Spleen (tissue), 11 donors: ENCODE data around the gene MIEN1. TPM values are rescaled to one million over a fixed set of nuclear protein-coding genes. Genes with fewer than 3 reads are reported as not detected.
"Not testable (repeated sequence)": the region's sequence is repeated elsewhere in the genome, so short reads cannot be mapped to it uniquely, and the experiment has no call there.

ENCODE experiments used
- DNase-seq: peaks from one replicate; pipeline ENCODE4 v3.0.0-alpha.2; 2020
- H3K27ac ChIP-seq, 8 donors: fragments of 200-600 bp; sonication (generic) in 7 of 8; 1 replicate in 4 of 8; 2 replicates in 4 of 8; pipeline versions ENCODE4 v1.5.0 to v1.8.0; 2016 to 2021; ENCODE audit warnings: inconsistent platforms in 4 of 8, mild to moderate bottlenecking in 4 of 8, moderate library complexity in 1 of 8
- H3K27me3 ChIP-seq, 7 donors: fragments of 200-600 bp; sonication (generic) in 6 of 7; replicated peaks in 1 of 7; 1 replicate in 4 of 7; 2 replicates in 3 of 7; pipeline versions ENCODE4 v1.5.0 to v1.8.0; 2016 to 2021; ENCODE audit warnings: inconsistent platforms in 3 of 7, mild to moderate bottlenecking in 1 of 7
- H3K36me3 ChIP-seq, 6 donors: fragments of 200-600 bp; sonication (generic) in 5 of 6; 1 replicate in 4 of 6; 2 replicates in 2 of 6; pipeline versions ENCODE4 v1.5.0 to v1.8.0; 2016 to 2021; ENCODE audit warnings: inconsistent platforms in 2 of 6
- H3K4me1 ChIP-seq, 6 donors: fragments of 200-600 bp; sonication (generic) in 5 of 6; 1 replicate in 3 of 6; 2 replicates in 3 of 6; pipeline versions ENCODE4 v1.5.0 to v1.8.0; 2016 to 2021; ENCODE audit warnings: inconsistent platforms in 3 of 6
- H3K4me3 ChIP-seq, 8 donors: fragments of 200-600 bp; sonication (generic) in 7 of 8; 1 replicate in 4 of 8; 2 replicates in 4 of 8; pipeline versions ENCODE4 v1.5.0 to v1.8.0; 2016 to 2021; ENCODE audit warnings: inconsistent platforms in 4 of 8, mild to moderate bottlenecking in 4 of 8, moderate library complexity in 2 of 8
- H3K9me3 ChIP-seq, 8 donors: fragments of 200-600 bp; sonication (generic) in 7 of 8; 1 replicate in 4 of 8; 2 replicates in 4 of 8; pipeline versions ENCODE4 v1.5.0 to v1.8.0; 2016 to 2021; ENCODE audit warnings: inconsistent platforms in 4 of 8
- CTCF ChIP-seq, 11 experiments: fragments of 200-600 bp in 7 of 11; fragments of 450-650 bp in 4 of 11; sonication (generic) in 4 of 11; IDR thresholded peaks in 8 of 11; conservative IDR thresholded peaks in 3 of 11; 1 replicate in 7 of 11; 2 replicates in 4 of 11; pipeline versions ENCODE4 v1.4.0 to v1.8.0; 2016 to 2021; ENCODE audit warnings: antibody characterized with exemption in 11 of 11, inconsistent platforms in 4 of 11, mild to moderate bottlenecking in 1 of 11
- POLR2A ChIP-seq, 3 donors: fragments of 450-650 bp; IDR thresholded peaks; one replicate each; pipeline ENCODE4 v1.5.1; 2017; ENCODE audit warnings: antibody characterized with exemption in 3 of 3, mild to moderate bottlenecking in 1 of 3
- POLR2AphosphoS5 ChIP-seq, 3 donors: sonication (generic); formaldehyde crosslinking; IDR thresholded peaks; one replicate each; pipeline ENCODE4 v1.5.1; 2017; ENCODE audit warnings: antibody characterized with exemption in 3 of 3
- WGBS, 5 donors: extraction: QIAGEN DNeasy Blood & Tissue Kit in 3 of 5; methylation state at CpG; one replicate each; pipeline versions ENCODE4 v1.1.5 to v1.1.7; 2013 to 2018; 5-methylcytosine and 5-hydroxymethylcytosine counted together
- intact Hi-C: fragments of 100-400 bp; cut with DNase I; formaldehyde crosslinking; loops from one replicate; pipeline ENCODE4 v1.15.0; 2023; ENCODE audit warnings: low total_unique reads
- polyA plus RNA-seq, 3 donors: library from polyadenylated mRNA; stranded (reverse); fragments of 200-250 nt; gene quantifications; one replicate each; pipeline ENCODE4 v1.2.1, GENCODE V29; 2013
- total RNA-seq, 7 donors: library from RNA; depleted of rRNA in 3 of 7; stranded (reverse); fragments of >200 nt in 3 of 7; fragmentation: NEBNext Ultra II Directional in 4 of 7; extraction: Animal tissue kit (Norgen Biotek cat#: 25700) in 4 of 7; gene quantifications; one replicate each; pipeline versions ENCODE4 v1.1.0 to v1.2.1, GENCODE V29; 2016 to 2021
- donor health status: healthy with polysubstance abuse.
- donor health status: DM: no; HTN: no; CAD: no; lungs with moderate emphysema.
- donor health status: DM: no; HTN: no; CAD: no.
- donor health status: Bipolar disorder and iron deficiency.
- donor health status: healthy.
- donor health status: DM: no; HTN: no; CAD: no.
- donor health status: DM: yes; HTN: yes; CAD: no.

Gene MIEN1
- total and polyA plus RNA-seq, 10 donors = 28.0 to 85.2 (median 51.5) TPM

- Histone ChIP-seq H3K4me1 (peaks cover 17 to 43% (median 31%) of the 10 kb centered on the region in 6 donors), H3K27ac (no peak overlapping the region), H3K9me3 (no peaks in the 10 kb centered on the region), H3K36me3 (no peaks in the 10 kb centered on the region), H3K4me3 (no peak overlapping the region), H3K27me3 (no peaks in the 10 kb centered on the region)
- TF ChIP-seq POLR2A (IDR thresholded peaks at IDR 0.05) (no peak), CTCF (IDR thresholded peaks at IDR 0.05 in 8 of 11, conservative IDR thresholded peaks at IDR 0.05 in 3 of 11) (no peak), POLR2AphosphoS5 (IDR thresholded peaks at IDR 0.05) (no peak)
- peak; percentile 52 for DNase-seq
- intact Hi-C loops = loop anchor here (5.0 to 10.0 kb wide), 2 partner anchors 114 to 129 kb away; partner anchors contain the start of genes IKZF3 and ZPBP2
- 67 to 86% (median 76%) methylated on average over 4 to 5 of the region's 5 CpGs for WGBS, 5 donors
These were observed 20.7 kb upstream of the MIEN1 start for GRCh38 chr17:39751016-39751543.

GRCh38 chr17:39750131-39751015 is 20.0 kb upstream of the MIEN1 start:
- Histone ChIP-seq H3K4me1 (peaks cover 13 to 36% (median 24%) of the 10 kb centered on the region in 6 donors), H3K9me3 (no peaks in the 10 kb centered on the region), H3K27me3 (no peaks in the 10 kb centered on the region), H3K36me3 (no peaks in the 10 kb centered on the region), H3K4me3 (no peak overlapping the region), H3K27ac (no peak overlapping the region)
- DNase-seq = peak; percentile 63
- no peak for TF ChIP-seq CTCF (IDR thresholded peaks at IDR 0.05 in 8 of 11, conservative IDR thresholded peaks at IDR 0.05 in 3 of 11)
- no peak for TF ChIP-seq POLR2AphosphoS5 (IDR thresholded peaks at IDR 0.05)
- TF ChIP-seq POLR2A (IDR thresholded peaks at IDR 0.05) = no peak
- intact Hi-C loops = loop anchor here (5.0 to 10.0 kb wide), 2 partner anchors 114 to 128 kb away; partner anchors contain the start of genes IKZF3 and ZPBP2
- 70 to 91% (median 85%) methylated on average over 7 to 9 of the region's 9 CpGs for WGBS, 5 donors

GRCh38 chr17:39748444-39749034 is 18.2 kb upstream of the MIEN1 start:
- H3K9me3 ChIP-seq, intact Hi-C loops, H3K4me3 ChIP-seq, H3K27me3 ChIP-seq, H3K36me3 ChIP-seq, H3K27ac ChIP-seq: not testable (repeated sequence)
- WGBS, 5 donors = 83 to 95% (median 90%) methylated on average over 8 of the region's 8 CpGs
- H3K4me1 ChIP-seq = peaks cover 8 to 21% (median 12%) of the 10 kb centered on the region in 6 donors
- DNase-seq = peak; percentile 41

GRCh38 chr17:39747745-39748144 is 17.4 kb upstream of the MIEN1 start:
- TF ChIP-seq CTCF (IDR thresholded peaks at IDR 0.05 in 8 of 11, conservative IDR thresholded peaks at IDR 0.05 in 3 of 11) = no peak
- TF ChIP-seq POLR2AphosphoS5 (IDR thresholded peaks at IDR 0.05) = no peak
- no peak for TF ChIP-seq POLR2A (IDR thresholded peaks at IDR 0.05)
- H3K4me1 ChIP-seq = peaks cover 0 to 13% (median 4%) of the 10 kb centered on the region in 6 donors
- WGBS, 5 donors = 88 to 98% (median 96%) methylated on average over 3 to 4 of the region's 4 CpGs

More at GRCh38 chr17:39747745-39748144, 17.4 kb upstream of the MIEN1 start:
- Histone ChIP-seq H3K27me3 (peaks cover 0 to 18% (median 0%) of the 10 kb centered on the region in 7 donors), H3K27ac (no peak overlapping the region), H3K4me3 (no peak overlapping the region), H3K9me3 (no peaks in the 10 kb centered on the region), H3K36me3 (no peaks in the 10 kb centered on the region)
- DNase-seq = no peak
- intact Hi-C loops = no loop called here
